HG03521 (cell line): Measurements from ENCODE around the gene ABHD12.
"Not testable (repeated sequence)": the region's sequence is repeated elsewhere in the genome, so short reads cannot be mapped to it uniquely, and the experiment has no call there.

Experiments used
- ATAC-seq: cut with Tn5 transposase; IDR thresholded peaks from one replicate; pipeline ENCODE4 v1.9.1; 2021; ENCODE audit warnings: mild to moderate bottlenecking, moderate library complexity; ENCODE audit not compliant: unreplicated experiment

The ABHD12 gene

DNA sequence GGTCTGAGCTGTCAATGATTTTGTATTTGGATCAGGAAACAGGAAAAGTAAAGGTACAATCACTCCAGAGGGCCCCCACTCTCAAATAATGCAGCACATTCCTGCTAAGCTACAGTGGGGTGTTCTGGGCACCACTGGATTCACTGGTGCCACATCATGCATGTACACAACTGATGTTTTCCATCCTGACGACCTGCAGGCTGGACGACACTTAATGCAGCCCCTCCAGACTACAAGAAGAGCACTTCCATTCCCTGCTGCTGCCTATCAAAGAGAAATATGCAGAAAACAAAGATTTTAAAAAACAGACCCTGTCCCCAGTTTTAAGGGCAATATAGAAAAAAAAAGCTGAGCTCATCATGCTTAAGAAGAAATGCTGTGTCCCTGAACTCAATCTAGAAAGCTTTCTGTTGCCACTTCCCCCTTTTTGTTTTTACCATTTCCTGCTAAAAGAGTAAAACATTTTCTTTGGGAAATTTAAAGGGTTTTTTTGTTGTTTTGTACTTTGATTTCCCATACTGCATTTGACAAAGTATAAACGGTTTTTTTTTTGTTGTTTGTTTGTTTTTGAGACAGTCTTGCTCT, 35.5 kb downstream of the ABHD12 start:
- no peak for ATAC-seq

DNA sequence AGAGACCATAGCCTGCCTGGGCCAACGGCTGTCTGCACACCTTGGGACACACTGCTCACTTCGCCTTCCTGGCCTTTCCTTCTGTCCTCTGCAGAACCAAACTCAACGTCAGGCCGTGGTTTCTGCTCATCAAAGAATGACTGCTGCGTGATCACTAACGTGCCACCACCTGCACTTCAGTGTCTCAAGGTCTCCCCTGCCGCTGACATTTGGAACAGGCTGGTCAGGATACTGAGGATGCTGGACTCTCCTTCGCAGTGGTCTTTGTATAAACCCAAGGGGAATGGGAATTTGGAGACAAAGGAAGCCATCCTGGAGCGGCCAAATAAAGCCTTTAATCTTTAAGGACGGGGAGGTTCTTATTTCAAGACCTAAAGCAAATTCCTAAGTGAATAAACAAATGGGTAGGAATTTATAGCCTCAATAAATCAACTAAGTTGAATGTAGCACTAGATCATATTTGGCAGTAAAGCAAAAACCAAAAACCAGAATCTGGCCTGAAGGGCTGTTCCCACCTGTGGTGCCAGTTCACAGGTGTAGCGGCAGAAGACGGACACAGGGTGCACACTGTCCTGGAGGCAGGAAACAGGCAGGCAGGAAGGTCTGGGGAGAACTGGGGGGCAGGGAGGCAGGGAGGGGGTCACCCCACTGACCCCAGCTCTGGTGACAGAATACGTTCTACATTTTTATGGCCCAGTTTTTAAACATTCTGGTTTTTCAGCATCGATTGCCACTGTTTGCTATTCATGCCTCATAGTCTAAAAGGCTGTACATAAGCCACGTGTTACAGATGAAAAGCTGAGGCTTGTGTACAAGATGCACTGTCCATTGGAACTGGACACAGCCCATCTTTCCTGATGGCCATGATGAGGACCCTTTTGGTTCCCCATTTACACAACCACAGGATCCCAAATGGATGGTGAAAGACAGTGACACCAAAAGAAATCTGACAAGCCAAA, 36.6 kb downstream of the ABHD12 start:
- no peak for ATAC-seq

DNA sequence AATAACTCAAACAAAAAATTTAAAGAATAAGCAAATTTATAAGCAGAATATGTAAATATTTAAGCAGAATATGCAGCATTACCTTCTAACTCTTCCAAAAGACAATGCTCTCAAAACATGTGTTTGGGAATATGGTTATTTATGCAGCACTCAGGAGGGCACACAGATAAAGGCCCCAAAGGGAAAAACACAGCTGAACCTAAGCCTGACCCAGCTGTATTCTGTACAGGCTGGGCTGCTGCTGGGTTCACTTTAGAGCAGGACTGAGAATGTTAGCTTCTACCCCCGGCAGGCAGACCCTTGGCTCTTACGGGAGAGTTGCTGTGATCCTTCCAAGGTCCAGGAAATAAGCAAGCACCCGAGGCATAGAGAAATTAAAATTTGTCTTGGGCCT, 37.3 kb downstream of the ABHD12 start:
- no peak for ATAC-seq

DNA sequence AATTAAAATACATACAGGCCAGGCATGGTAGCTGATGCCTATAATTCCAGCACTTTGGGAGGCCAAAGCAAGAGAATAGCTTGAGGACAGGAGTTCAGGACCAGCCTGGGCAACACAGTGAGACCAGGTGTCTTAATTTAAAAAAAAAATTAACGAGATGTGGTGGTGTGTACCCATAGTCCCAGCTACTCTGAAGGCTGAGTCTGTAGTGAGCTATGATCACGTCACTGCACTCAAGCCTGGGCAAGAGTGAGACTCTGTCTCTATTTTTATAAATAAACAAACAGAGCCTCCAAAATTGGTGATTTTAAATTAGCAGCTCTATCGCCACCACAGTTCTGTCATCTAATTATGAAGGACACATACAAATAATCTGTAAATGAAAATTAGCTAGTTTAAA, 37.9 kb downstream of the ABHD12 start:
- no peak for ATAC-seq

DNA sequence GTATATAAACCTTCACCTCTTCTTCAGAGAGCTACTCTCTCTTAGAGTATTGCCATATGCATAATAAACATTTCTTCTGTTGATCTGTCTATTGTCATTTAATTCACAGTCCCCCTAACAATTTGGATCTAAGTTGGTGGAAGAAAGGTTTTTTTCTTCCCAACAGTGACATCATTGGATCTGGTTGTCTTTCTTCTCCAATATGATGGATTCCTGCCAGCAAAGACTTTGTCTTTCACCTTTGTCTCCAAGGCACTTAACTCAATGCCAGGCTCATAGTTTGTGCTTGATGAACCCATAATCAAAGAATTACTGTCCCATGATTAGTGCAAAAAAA, 39.6 kb downstream of the ABHD12 start:
- ATAC-seq, result no peak

DNA sequence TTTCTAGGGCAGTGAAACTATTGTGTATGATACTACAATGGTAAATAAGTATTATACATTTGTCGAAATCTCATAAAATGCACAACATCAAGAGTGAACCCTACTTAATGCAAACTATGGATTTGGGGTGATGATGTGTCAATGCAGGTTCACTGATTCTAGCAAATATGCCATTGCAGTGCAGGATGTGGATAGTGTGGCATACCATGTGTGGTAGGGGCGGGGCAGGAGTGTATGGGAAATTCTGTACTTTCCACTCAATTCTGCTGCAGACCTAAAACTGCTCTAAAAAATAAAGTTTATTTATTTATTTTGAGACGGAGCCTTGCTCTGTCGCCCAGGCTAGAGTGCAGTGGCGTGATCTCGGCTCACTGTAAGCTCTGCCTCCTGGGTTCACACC, 44.3 kb downstream of the ABHD12 start:
- ATAC-seq, result no peak

DNA sequence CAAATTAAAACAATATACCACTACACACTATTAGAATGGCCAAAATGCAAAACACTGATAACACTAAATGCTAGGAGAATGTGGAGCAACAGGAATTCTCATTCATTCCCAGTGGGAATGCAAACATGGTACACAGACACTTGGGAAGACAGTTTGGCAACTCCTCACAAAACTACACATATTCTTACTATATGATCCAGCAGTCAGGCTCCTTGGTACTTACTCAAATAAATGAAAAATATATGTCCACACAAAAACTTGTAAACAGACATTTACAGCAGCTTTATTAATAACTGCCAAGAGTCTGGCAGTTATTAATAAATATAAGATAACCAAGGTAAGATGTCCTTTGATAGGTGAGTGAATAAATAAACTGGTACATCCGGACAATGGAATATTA, 44.9 kb downstream of the ABHD12 start:
- ATAC-seq, result no peak

DNA sequence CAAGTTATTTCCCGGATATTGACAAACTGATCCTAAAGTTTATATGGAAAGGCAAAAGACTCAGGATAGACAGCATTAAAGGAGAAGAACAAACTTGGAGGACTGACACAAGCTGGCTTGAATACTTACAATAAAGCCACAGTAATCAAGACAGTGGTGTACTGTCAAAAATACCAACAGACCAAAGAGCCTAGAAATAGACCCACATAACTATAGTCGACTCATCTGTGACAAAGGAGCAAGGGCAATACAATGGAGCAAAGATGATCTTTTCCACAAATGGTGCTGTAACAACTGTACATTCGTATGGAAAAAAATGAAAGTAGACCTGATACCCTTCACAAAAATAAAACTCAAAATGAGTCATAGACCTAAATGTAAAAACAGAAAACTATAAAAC, 46.0 kb downstream of the ABHD12 start:
- no peak for ATAC-seq

DNA sequence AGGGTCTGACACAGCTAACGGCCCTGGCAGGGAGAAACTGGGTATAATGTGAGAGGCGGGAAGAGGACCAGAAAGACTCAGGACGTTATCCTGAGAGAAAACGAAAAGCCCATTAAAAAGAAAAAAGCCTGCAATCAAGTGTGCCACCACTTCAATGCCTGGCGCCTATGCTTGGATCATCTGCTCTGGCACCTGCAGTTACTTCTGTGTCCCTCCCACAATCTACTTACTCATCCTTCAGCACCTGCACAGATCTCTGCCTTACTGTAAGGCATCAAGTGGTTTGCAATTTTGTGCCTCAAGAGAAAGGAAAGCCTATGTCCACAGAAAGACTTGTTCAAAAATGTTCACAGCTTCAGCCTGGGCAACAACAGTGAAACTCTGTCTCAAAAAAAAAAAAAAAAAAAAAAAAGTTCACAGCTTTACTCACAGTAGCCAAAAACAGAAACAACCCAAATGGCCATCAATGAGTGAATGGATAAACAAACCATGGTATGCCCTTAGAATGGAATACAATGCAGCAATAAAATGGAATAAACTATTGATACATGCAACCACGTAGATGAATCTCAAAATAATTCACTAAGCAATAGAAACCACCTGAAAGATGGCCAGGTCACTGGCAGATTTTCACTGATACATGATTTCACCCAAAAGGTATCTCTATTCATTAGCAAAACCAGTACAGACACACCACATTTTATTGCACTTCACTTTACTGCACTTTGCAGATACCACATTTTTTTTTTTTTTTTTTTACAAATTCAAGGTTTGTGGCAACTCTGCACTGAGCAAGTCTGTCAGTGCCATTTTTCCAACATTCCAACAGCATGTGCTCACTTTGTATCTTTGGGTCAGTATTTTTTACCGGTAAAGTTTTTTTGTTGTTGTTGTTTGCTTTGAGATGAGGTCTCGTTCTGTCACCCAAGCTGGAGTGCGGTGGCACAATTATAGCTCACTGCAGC, 48.6 kb downstream of the ABHD12 start:
- no peak for ATAC-seq

DNA sequence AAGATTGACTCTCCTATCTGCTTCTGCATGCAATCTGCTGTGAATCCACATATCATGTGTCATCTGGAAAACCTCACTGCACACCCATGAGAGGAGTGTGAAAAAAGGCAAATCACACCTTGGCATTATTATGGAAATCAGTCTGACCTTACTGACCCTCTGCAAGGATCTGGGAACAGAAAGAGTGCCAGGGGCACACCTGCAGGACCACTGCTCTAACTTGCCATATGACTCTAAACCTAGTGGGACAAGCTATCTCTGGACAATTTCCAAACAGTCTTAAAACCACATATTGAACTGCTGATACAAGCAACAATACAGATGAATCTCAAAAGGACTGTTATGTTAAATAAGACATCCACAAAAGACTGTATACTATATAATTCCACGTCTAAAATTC, 50.3 kb downstream of the ABHD12 start:
- no peak for ATAC-seq

DNA sequence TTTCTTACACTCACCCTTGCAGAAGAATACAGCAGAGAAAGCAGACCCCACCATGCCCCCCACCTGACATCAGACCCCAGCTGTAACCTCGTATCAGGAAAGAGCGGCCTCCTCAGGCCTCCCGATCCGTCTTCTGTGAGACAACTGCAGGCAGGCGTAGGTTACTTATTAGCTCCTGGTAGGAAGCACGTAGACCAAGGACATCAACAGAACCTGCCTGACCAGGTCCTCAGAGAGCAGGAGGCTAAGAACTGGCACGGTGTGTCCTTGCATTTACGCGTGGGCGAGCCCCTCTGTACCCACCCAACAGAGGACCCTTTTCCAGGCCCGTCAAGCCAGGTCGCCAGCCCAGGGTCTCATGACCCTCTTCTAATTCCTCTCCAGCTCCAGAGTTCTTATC, 51.0 kb downstream of the ABHD12 start:
- ATAC-seq, result no peak

DNA sequence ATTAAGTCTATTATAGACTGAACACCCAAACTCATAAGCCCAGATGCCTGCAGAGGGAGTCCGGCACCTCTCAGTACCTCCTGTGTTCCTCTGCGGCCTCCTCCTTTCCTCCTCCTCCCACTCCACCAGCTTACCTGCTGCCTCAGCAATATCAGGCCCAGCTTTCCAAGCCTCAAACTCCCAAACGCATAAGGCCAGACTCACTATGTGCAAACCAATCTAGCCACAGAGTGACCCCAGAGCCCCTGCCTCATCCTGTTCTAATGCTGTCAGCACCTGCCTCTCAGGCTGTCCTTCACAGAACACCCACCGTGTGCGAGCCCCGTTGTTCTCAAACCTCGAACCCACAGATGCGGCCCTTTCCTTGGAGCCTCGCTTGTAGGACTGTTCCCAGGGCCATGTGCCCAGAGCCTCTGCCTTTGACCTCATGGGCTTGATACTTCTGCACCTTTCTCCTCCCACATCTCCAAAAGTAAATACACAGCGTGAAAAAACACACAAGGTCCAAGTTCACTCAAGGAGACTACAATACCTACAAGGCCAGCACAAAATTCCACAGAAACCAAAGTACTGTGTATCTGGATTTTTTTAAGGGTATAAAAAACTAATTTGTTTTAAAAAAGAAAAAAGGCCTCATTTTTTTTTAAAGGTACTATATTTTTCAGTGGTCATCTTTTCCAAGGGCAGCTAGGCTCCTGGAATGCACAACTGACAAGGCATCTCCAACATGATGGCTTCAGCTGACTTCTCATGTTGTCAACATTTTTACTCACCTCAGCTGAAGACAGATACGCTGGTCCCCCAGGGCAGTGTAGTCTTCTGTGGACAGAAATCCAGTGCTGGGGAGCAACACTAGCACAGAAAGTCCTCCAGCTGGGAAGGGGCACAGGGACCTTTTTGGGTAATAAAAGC, 52.3 kb downstream of the ABHD12 start:
- no peak for ATAC-seq

DNA sequence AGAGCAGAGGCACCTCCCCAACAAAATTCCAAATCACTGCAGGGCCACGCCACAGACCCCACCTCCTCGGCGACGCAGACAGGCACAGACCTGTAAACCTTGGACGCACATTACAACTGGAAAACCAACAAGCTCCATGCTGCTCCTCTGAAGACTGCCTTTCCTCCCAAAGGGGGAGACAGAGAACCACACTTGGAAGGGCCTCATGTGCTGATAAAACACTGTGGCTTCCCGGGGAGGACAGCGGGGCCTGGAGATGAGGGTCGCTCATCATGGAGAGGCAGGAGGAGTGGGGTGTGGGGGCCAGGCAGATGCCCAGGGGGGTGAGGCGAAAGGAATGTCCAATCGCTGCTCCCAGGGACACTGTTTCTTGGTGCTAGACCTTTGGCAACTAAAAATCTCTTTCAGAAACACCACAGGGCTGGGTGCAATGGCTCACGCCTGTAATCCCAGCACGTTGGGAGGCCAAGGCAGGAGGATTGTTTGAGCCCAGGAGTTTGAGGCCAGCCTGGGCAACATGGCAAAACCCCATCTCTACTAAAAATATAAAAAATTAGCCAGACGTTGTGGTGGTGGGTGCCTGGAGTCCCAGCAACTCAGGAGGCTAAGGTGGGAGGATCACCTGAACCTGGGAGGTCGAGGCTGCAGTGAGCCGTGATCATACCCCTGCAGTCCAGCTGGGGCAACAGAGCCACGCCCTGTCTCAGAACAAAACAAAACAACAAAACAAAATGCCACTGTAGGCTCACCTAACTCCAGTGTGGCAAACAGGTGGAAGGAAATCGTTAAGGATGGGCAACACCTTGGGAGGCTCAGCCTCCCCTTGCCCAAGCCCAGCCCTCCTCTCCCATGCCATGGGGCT, 53.8 kb downstream of the ABHD12 start:
- ATAC-seq, result no peak

DNA sequence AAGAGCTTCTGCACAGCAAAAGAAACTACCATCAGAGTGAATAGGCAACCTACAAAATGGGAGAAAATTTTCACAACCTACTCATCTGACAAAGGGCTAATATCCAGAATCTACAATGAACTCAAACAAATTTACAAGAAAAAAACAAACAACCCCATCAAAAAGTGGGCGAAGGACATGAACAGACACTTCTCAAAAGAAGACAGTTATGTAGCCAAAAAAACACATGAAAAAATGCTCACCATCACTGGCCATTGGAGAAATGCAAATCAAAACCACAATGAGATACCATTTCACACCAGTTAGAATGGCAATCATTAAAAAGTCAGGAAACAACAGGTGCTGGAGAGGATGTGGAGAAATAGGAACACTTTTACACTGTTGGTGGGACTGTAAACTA, 55.7 kb downstream of the ABHD12 start:
- ATAC-seq, result not testable (repeated sequence)

DNA sequence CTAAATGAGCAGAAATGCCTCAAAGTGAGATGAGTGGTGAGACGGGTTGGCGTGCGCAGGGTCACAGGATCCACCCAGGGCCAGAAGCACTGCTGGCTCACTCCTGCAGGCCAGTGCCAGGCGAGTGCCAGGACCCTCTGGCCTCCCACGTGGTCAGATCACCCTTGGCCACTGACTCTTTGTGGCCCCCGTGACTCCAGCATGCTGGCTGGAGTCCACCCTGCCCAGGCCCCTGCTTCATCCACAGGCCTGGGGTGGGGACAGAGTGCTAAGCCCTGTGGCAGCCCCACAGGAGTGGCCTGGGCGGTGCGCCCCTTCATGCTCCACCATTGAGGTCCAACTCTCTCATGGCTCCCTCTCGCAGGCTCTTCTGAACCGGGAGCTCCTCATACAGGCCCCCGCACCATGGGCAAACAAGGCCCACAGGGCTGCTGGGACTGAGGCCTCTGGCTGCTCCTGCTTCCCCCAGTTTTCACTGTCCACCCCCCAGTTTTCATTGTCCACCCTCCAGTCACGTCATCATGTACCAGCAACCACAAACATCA, 61.6 kb downstream of the ABHD12 start:
- no peak for ATAC-seq

DNA sequence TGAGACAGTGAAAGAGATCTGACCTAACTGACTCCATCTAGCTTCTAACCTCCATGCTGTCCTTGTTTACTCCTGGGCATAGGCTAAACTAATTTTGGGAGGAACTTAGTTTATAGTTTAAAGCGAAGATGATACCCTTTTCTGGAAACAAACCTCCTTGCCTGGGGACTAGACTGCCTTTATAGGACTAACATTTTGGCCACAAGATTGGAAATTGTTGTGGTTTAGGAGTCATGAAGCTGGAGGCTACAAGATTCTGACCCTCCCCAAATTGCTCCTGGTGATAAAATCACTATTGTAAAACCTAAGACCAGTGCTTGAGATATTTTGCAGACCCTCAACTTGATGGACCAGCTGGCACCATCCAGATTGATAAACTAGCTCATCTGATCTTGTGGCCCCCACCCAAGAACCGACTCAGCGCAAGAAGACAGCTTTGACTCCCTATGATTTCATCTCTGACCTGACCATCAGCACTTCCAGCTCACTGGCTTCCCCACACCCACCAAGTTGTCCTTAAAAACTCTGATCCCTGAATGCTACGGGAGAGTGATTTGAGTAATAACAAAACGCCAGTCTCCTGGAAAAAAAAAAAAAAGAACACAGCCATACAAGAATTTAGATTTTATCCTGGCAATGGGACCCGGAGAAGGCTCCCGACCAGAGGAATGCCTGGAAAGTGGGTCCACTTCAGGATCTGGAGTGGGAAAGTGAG, 63.0 kb downstream of the ABHD12 start:
- no peak for ATAC-seq

DNA sequence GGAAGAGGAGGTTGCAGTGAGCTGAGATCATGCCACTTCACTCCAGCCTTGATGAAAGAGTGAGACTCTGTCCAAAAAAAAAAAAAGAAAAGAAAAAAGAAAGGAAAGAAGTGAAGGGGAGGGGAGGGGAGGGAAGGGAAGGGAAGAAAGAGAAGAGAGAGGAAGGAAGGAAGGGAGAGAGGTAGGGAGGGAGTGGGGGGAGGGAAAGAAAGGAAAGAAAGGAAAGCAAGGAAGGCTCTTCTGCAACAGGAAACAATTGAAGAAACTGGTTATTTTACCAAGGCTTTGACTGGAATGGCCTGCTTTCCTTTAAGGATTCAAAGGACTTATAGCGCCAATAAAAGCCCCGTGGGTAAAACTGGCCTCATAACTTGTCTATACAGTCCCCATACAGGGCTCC, 64.6 kb downstream of the ABHD12 start:
- no peak for ATAC-seq

DNA sequence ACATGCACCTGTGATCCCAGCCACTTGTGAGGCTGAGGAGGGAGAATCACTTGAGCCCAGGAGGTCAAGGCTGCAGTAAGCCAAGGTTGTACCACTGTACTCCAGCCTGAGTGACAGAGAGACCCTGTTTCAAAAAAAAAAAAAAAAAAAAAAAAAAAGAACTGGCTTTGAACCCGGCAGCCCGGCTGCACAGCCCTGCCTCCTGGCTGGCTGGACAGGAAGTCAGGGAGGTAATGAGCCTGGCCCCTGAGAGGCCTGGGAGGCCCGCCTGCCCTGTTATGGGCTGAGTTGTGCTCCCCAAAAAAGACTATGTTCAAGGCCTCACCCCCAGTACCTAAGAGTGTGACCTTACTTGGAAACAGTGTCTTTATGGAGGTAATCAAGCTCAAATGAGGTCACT, 65.6 kb downstream of the ABHD12 start:
- ATAC-seq, result no peak

DNA sequence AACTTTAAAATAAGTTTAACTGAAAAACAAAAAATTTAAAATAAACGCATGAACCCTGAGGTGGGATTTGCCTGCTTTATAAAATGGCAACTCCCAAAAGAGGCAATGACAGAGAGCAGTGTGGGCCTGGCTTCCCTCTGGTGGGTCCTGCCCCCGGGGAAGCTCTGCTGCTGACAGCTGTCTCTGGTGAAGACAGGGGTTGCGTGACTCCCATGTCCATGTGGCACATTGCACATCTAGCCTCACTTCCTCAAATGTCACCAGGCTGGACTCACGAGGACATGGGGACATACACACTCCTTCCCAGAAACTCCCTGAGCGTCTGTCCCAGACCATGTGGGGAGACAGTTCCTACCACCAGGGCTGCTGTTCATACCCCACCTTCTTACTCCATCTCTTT, 66.2 kb downstream of the ABHD12 start:
- peak; percentile 41 for ATAC-seq
